AG09309 (cell line): ENCODE measurements around the gene NFATC1.
A peak's percentile ranks its signal among the peaks of the same experiment; 100 is the strongest.

Experiments used
- DNase-seq: peaks from one replicate; pipeline ENCODE4 v3.0.0-alpha.2; 2010; ENCODE audit warnings: low read depth
- H3K4me3 ChIP-seq: 2 replicates; pipeline ENCODE4 v1.5.1; 2011; ENCODE audit warnings: mild to moderate bottlenecking, low read depth, low read length, moderate library complexity; ENCODE audit not compliant: control insufficient read depth
- TF ChIP-seq, protein P1 (sequence below): IDR thresholded peaks from 2 replicates; pipeline ENCODE4 v1.5.1; 2011; ENCODE audit warnings: mild to moderate bottlenecking, low read depth, low read length, inconsistent platforms; ENCODE audit not compliant: insufficient read depth, control insufficient read depth; ENCODE audit errors: missing control alignments

Gene NFATC1

DNA sequence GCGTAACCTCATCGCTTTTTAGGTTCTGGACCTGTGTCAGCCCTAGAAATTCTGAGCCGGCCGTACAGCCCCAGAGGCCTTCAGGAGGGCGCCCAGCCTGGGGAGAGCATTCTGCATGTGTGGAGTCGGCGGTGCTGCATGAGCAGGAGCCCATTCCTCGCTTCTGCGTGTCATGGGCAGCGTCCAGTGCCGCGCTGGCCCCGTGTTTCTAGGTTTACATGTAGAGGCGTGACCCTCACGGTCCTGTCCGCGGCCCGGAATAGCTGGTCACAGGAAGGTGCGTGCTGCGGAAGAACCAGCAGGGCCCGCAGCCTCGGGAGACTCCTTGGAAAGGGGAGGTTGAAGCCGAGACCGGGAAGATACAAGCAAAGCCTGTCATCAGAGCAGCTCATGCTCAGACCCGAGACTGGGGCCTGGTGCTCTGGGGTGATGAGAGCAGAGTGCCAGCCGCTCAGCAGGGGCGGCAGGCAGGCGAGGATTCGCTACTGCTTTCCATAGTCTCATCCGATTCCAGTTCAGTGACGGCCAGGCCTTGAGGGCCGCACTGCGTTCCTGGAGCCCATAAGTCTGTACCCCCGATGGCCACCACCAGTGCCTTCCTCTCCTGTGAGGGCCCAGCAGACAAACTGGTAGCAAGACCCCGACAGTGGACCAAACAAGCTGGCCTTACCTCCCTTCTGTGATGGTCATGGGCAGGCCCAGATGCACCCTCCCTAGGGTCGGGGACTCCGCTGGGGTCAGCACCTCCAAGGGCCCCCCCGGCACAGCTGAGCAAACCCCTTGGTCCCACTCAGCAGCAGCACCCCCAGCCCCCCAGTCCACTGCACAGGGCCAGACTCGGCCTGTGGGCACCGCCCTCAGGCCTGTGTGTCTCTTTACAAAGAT, 15.6 kb upstream of the NFATC1 start:
- no peak for DNase-seq
- H3K4me3 ChIP-seq = no peak overlapping the region
- TF ChIP-seq, protein P1, sequence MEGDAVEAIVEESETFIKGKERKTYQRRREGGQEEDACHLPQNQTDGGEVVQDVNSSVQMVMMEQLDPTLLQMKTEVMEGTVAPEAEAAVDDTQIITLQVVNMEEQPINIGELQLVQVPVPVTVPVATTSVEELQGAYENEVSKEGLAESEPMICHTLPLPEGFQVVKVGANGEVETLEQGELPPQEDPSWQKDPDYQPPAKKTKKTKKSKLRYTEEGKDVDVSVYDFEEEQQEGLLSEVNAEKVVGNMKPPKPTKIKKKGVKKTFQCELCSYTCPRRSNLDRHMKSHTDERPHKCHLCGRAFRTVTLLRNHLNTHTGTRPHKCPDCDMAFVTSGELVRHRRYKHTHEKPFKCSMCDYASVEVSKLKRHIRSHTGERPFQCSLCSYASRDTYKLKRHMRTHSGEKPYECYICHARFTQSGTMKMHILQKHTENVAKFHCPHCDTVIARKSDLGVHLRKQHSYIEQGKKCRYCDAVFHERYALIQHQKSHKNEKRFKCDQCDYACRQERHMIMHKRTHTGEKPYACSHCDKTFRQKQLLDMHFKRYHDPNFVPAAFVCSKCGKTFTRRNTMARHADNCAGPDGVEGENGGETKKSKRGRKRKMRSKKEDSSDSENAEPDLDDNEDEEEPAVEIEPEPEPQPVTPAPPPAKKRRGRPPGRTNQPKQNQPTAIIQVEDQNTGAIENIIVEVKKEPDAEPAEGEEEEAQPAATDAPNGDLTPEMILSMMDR = no peak

DNA sequence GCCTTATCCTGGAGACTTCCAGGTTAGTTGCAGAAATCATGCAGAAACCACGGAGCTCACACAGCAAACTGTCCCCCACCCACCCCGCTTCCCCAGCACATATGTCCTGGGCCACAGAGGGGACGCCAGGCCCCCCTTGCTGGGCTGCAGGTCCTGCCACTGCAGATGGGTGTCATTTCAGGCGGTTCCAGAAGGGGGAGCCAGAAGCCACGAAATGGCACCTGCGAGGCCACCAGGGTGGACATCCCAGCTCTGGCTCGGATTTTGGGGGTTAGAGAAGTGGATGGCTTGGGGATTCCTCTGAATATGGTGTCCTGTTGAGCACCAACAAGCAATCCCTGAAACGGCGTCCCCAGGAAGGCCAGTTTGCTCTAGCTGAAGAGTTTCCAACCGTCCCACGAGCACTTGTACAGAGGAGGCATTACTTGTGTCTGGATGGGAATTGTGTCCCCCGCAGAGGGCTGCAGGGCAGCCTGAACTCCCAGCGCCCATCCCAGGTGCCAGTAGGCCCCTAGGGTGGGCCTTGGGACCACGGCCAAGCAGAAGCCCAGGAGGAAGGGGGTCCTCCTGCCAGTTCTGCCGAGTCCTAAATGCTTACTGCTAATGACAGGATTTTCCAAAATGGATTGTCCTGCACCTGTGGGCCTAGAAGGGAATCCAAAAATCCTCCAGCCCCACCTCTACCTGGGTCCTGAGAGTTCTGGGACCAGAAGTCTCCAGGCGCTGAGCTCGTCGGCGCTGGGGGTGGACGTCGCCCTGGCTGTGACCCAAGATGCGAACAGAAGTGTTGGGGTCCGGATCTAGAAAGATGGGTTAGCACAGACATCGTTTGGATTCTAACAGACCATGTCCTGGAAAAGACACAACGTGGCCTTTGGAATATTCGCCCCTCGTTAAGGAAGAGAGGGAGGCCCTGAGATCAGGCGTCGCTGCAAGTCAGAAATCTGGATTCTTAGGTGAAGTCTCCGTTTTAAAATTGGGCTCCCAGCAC, 14.6 kb upstream of the NFATC1 start:
- no peak overlapping the region for H3K4me3 ChIP-seq
- no peak for DNase-seq
- TF ChIP-seq, protein P1 = peak; percentile 94

DNA sequence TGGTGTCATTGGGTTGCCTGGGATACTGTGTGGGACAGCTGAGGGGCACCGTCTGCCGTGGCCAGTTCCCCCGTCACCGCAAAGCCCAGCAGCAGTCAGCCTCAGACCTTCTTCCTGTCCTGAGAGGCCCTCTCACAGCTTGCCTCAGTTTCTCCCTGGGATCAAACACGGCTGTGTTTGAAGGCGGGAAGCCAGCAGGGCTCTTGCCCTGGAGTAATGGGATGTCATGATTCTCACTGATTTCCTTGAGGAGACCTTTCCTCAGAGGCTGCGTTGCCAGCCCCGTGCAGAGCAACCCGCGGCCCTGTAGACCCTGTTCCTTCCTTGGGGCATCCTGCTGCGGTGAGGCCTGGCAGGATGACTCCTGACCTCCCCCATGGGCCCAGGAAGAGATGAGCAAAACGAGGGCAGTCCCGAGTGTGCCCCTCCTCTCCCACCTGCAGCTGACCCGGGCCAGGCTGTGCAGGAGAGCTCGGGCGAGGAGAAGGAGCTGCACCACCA, 13.9 kb upstream of the NFATC1 start:
- no peak overlapping the region for H3K4me3 ChIP-seq
- no peak for DNase-seq
- TF ChIP-seq, protein P1 = no peak

DNA sequence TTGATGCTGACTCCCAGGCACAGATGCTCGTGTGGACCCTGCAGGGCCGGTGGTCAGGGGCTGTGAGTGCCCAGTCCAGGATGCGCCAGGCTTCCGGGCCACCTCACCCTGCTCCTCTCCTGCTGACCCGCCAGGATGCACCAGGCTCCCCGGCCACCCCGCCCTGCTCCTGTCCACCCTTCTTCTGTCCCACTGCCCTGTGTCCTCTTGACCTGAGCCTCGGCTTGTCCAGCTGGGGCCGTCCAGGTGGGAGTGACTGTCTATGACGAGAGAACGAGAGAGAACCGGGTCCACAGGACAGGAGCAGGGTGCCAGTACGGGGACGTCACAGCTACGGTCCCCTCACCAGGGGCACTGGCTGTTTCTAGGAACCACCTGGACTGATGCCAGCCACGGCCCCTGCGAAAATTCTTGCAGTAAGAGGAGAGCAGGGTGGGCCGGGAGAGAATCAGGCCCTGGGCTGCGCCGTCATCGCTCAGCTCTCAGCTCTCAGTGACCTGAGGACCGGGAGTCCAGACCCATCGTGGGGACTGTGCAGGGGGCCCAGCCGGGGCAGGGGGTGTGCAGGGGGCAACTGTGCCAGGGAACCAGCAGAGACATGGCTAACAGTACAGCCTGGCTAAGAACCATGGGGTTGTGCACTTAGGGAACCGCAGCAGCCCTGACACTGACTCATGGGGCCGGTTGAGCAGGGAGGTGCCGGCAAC, 12.9 kb upstream of the NFATC1 start:
- no peak for DNase-seq
- TF ChIP-seq, protein P1 = no peak

DNA sequence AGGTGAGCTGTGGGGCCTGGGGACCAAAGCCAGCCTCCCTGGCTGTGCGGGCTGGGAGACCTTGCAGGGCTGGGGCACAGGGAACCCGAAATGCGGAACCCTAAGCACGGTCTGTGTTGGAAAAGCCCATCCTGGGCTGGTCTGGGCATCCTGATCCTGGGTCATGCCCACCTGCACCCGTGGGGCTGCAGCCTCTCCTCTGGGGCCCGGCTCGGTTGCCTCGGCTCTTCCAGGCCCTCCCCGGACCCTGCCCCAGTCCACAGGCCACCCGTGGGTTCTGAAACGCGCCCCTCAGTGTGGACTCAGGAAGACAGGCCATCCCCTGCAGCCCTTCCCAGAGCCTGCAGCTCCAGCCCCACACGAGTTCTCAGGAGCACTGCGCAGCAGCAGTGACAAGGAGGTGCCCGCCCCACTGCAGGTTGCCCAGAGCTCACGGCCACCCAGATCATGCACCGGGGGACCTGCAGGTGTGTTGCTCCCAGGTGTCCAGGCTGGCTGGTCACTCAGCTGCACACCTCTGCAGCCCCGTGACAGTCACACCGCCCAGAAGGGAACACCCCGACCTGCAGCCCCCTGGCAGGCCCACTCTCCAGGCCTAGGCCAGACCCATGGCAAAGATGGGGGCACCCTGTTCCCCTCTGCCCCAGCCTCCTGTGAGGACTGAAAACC, 12.2 kb upstream of the NFATC1 start:
- TF ChIP-seq, protein P1 = no peak
- no peak overlapping the region for H3K4me3 ChIP-seq
- DNase-seq = no peak

More for the DNA sequence above, 12.9 kb upstream of the NFATC1 start:
- no peak overlapping the region for H3K4me3 ChIP-seq
